Activated B cell treated with CpG ODN at 0.5 μM for 24 hours (primary cell): ENCODE data around the gene FN3KRP. TPM values are rescaled to one million over a fixed set of nuclear protein-coding genes. Genes with fewer than 3 reads are reported as not detected.

Source experiments
- ATAC-seq: fragments of 200-7000 bp; cut with Tn5 transposase; one replicate; pipeline ENCODE4 v1.10.0; 2021; ENCODE audit warnings: low read depth, mild to moderate bottlenecking, moderate library complexity
- CTCF ChIA-PET: fragments of 350-600 bp; sonication (Branson Sonifier 250); formaldehyde crosslinking; loops from one replicate; lab custom pipeline; 2021; ENCODE audit warnings: antibody characterized with exemption; lab: Charles Lee
- POLR2A ChIA-PET: fragments of 350-600 bp; sonication (Branson Sonifier 250); formaldehyde crosslinking; loops from one replicate; lab custom pipeline; 2021; ENCODE audit warnings: antibody characterized with exemption; lab: Charles Lee
- DNase-seq: peaks from one replicate; pipeline ENCODE4 v3.0.0; 2022
- H3K27ac Mint-ChIP-seq: one replicate; pipeline ENCODE4 v1.8.0; 2020; ENCODE audit warnings: mixed read lengths
- H3K27me3 Mint-ChIP-seq: one replicate; pipeline ENCODE4 v1.8.0; 2021; ENCODE audit warnings: mixed read lengths
- H3K36me3 Mint-ChIP-seq: one replicate; pipeline ENCODE4 v1.8.0; 2021; ENCODE audit warnings: low read depth, mixed read lengths
- H3K4me1 Mint-ChIP-seq: one replicate; pipeline ENCODE4 v1.8.0; 2021; ENCODE audit warnings: mixed read lengths
- H3K4me3 Mint-ChIP-seq: one replicate; pipeline ENCODE4 v1.8.0; 2020; ENCODE audit warnings: mild to moderate bottlenecking, mixed read lengths
- H3K9me3 Mint-ChIP-seq: one replicate; pipeline ENCODE4 v1.8.0; 2020; ENCODE audit warnings: mixed read lengths
- intact Hi-C: fragments of 100-400 bp; cut with micrococcal nuclease; formaldehyde crosslinking; loops from one replicate; pipeline ENCODE4 v1.15.1; 2024
- total RNA-seq: library from RNA; stranded (reverse); gene quantifications from 2 replicates; pipeline ENCODE4 v1.2.3, GENCODE V29; 2022
- TF ChIP-seq, protein P1 (sequence below): fragments of 200-600 bp; IDR thresholded peaks from one replicate; pipeline ENCODE4 v1.8.0; 2022; ENCODE audit warnings: antibody characterized with exemption, mild to moderate bottlenecking

FN3KRP gene
- total RNA-seq, 1 donor from 2014 or later, result 28.5 TPM

DNA sequence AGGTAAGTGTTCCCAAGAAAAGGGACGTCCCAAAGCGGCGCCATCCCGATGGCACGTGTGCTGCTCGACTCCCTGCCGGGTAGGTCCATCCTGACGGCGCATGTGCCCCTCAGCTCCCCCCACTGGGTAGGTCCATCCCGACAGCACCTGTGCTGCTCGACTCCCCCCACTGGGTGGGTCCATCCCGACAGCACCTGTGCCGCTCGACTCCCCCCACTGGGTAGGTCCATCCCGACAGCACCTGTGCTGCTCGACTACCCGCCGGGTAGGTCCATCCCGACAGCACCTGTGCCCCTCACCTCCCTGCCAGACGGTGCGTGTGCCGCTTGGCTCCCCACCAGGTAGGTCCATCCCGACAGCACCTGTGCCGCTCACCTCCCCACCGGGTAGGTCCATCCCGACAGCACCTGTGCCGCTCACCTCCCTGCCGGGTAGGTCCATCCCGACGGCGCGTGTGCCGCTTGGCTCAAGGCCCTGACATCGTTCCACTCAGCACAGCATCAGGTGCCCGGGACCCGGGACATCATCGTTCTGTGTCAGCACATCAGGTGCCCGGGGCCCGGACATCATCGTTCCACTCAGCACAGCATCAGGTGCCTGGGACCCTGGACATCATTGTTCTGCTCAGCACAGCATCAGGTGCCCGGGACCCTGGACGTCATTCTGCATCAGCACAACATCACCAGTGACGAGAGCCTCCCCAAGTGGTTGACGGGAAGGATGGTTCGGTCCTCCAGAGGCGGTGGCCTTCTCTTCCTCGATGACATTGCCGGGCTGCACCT, 13.2 kb downstream of the FN3KRP start:
- DNase-seq, result no peak
- H3K27me3 Mint-ChIP-seq, result no peaks in the 10 kb centered on the region
- TF ChIP-seq, protein P1, sequence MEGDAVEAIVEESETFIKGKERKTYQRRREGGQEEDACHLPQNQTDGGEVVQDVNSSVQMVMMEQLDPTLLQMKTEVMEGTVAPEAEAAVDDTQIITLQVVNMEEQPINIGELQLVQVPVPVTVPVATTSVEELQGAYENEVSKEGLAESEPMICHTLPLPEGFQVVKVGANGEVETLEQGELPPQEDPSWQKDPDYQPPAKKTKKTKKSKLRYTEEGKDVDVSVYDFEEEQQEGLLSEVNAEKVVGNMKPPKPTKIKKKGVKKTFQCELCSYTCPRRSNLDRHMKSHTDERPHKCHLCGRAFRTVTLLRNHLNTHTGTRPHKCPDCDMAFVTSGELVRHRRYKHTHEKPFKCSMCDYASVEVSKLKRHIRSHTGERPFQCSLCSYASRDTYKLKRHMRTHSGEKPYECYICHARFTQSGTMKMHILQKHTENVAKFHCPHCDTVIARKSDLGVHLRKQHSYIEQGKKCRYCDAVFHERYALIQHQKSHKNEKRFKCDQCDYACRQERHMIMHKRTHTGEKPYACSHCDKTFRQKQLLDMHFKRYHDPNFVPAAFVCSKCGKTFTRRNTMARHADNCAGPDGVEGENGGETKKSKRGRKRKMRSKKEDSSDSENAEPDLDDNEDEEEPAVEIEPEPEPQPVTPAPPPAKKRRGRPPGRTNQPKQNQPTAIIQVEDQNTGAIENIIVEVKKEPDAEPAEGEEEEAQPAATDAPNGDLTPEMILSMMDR, result no peak
- intact Hi-C loops, result no loop called here
- POLR2A ChIA-PET, result no interaction called here
- CTCF ChIA-PET, result no interaction called here
- H3K27ac Mint-ChIP-seq, result no peak overlapping the region
- no peak for ATAC-seq
- H3K4me1 Mint-ChIP-seq, result no peaks in the 10 kb centered on the region
- peaks cover 55% of the 10 kb centered on the region for H3K36me3 Mint-ChIP-seq
- H3K9me3 Mint-ChIP-seq, result peaks cover 7% of the 10 kb centered on the region
- H3K4me3 Mint-ChIP-seq, result no peak overlapping the region

DNA sequence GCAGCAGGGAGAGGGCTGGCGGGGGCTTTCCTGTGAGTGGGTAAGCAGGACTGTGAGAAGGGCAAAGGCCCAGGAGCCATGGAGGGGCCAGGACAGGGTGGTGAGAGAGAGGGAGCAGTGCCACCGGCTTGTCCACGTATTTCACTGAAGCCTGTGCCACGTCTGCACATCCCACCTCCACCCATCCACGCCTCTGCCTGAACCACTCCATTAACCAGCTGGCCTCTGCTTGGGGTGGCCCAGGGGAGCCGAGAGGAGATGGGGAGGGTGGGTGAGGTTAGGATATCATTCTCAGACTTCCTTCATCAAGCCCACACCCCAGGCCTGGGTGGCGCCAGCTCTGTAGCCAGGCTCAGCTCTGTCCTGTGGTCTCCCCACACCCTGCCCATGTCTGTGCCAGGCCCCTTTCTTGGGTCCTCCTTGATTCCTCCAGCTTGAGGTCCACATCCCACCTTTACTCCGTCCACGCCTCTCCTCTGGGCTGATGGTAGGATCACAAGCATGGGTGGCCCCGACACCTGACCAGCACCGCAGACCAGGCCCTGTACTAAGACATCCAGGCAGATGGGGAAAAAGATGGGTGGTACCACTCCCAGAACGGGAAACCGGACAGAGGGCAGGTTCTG, 15.7 kb downstream of the FN3KRP start:
- CTCF ChIA-PET, result no interaction called here
- intact Hi-C loops, result no loop called here

DNA sequence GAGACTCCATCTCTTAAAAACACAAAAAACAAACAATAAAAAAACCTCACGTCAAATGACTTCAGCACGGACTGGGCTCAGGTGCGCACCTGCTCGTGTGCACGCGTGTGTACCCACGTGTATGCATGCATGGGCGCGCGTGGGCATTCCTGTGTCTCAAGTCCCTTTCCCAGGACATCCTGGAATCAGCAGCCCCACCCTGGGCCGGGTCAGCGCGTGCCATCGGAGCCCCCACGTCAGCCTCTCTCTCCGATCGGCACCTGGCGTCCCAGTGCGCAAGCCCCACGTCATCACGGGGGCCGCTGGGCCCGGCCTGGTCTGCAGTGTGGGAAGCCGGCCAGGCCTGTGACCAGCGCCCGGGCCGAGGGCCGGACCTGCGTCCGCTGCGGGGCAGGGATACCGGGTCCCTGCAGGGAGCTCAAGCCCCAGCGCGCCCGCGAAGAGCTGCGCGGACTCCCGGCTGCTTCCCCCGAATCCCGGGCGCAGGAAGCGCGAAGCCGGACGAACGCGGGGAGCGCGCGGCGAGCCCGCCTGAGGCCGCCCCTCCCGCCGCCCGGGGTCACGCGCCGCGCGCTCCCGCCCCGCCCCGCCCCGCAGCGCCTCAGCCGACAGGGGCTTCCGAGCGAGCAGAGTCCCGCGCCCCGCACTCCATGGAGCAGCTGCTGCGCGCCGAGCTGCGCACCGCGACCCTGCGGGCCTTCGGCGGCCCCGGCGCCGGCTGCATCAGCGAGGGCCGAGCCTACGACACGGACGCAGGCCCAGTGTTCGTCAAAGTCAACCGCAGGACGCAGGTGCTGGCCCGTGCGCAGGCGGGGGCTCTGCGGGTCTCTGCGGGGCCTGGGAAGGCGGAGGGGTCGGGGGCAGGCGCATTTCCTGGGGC, 18.7 kb downstream of the FN3KRP start, which contains the start of gene FN3K:
TSS of gene FN3K (plus strand) at position 629 of the 880 bp plus-strand sequence. CDS start at position 651, 22 bp downstream.
- H3K27me3 Mint-ChIP-seq, result peaks cover 6% of the 10 kb centered on the region
- DNase-seq (no peak), ATAC-seq (peak; percentile 28)
- CTCF ChIA-PET, result no interaction called here
- TF ChIP-seq, protein P1, result no peak
- H3K27ac Mint-ChIP-seq, result no peak within 1 kb of the TSS
- intact Hi-C loops, result no loop called here
- POLR2A ChIA-PET, result no interaction called here
- H3K4me1 Mint-ChIP-seq, result peaks cover 6% of the 10 kb centered on the region
- H3K4me3 Mint-ChIP-seq, result peak within 1 kb of the TSS; percentile 19
- H3K36me3 Mint-ChIP-seq, result peaks cover 24% of the 10 kb centered on the region
- peaks cover 7% of the 10 kb centered on the region for H3K9me3 Mint-ChIP-seq

More for the DNA sequence above, 15.7 kb downstream of the FN3KRP start:
- H3K9me3 Mint-ChIP-seq, result peaks cover 7% of the 10 kb centered on the region
- H3K4me1 Mint-ChIP-seq, result peaks cover 6% of the 10 kb centered on the region
- DNase-seq, result no peak
- no peak for ATAC-seq
- peaks cover 43% of the 10 kb centered on the region for H3K36me3 Mint-ChIP-seq
- H3K27ac Mint-ChIP-seq, result no peak overlapping the region
- no peak overlapping the region for H3K4me3 Mint-ChIP-seq
- POLR2A ChIA-PET, result no interaction called here
- H3K27me3 Mint-ChIP-seq, result peaks cover 6% of the 10 kb centered on the region
- TF ChIP-seq, protein P1, result no peak

DNA sequence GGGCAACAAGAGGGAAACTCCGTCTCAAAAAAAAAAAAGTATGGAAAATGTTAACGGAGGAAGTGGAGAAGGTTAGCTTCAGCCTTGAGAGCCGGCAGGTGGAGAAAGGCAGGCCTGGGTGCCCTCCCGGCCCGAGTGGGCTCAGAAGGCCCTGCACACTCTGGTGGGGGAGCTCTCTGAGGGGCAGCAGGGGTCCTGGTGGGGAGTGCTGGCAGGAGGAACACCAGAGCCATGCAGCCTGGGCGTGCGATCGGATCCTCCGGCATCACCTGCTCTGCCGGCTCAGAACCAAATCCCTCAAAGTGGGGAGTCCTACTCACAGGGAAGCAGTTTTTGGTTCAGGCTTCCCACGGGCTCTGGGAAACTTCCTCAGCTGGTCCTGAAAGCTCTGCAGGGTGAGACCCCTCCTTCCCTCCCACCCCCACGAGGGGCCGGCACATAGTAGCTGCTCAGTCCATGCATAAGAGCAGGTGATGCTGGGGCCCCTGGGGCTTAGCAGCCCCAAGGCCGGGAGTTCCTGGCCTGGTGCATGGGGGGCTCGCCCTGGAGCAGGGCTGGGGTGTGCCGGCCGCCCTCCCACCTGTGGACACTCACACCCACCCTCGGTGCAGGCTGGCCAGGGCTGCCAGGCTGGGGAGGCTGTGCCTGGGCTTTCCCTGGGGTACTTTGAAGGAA, 20.1 kb downstream of the FN3KRP start:
- peaks cover 6% of the 10 kb centered on the region for H3K27me3 Mint-ChIP-seq
- H3K27ac Mint-ChIP-seq, result no peak overlapping the region
- TF ChIP-seq, protein P1, result no peak
- no peak for DNase-seq
- ChIA-PET CTCF (no interaction called here), POLR2A (no interaction called here)
- no peak for ATAC-seq
- H3K36me3 Mint-ChIP-seq, result peaks cover 23% of the 10 kb centered on the region
- no peak overlapping the region for H3K4me3 Mint-ChIP-seq
- H3K9me3 Mint-ChIP-seq, result peaks cover 11% of the 10 kb centered on the region
- intact Hi-C loops, result no loop called here
- H3K4me1 Mint-ChIP-seq, result peaks cover 6% of the 10 kb centered on the region
